ENCODE measurements around the gene EYS. TPM values are rescaled to one million over a fixed set of nuclear protein-coding genes. Genes with fewer than 3 reads are reported as not detected.

The EYS gene
- total RNA-seq, 1 experiment from 2014 or later = not detected

GRCh38 chr6:64547594-64548268 lies 1159.3 kb downstream of the EYS start:
- CTCF ChIA-PET = no interaction called here

GRCh38 chr6:64539917-64540316 lies 1167.1 kb downstream of the EYS start:
- Histone ChIP-seq H3K27ac (ENCODE audit: low read depth, low read length) (no peak overlapping the region), H3K4me2 (ENCODE audit: low read length) (no peak overlapping the region), H3K36me3 (ENCODE audit: control insufficient read depth in 1 of 2, insufficient read depth in 2 of 2, low read length in 2 of 2) (no peaks in the 10 kb centered on the region), H4K20me1 (ENCODE audit: insufficient read depth) (no peaks in the 10 kb centered on the region), H3K4me3 (replicated peaks in 1 of 2; ENCODE audit: low read depth in 1 of 2, low read length in 2 of 2) (no peak overlapping the region), H3K9me3 (ENCODE audit: control insufficient read depth in 1 of 2, insufficient read depth in 1 of 2, low read depth in 1 of 2, low read length in 2 of 2) (peaks cover under 1 to 25% of the 10 kb centered on the region in 2 experiments; a peak in 3 of 4 replicates), H3K4me1 (ENCODE audit: control insufficient read depth in 1 of 2, insufficient read depth in 2 of 2, low read length in 2 of 2) (no peaks in the 10 kb centered on the region), H3K9me2 (ENCODE audit: insufficient read depth) (no peaks in the 10 kb centered on the region), H2AFZ (ENCODE audit: low read depth, low read length, poor library complexity, severe bottlenecking) (no peak overlapping the region), H3K79me2 (ENCODE audit: insufficient read depth, low read length) (no peaks in the 10 kb centered on the region), H3K27me3 (ENCODE audit: insufficient read depth, low read length) (no peaks in the 10 kb centered on the region), H3K9ac (ENCODE audit: low read length) (no peak overlapping the region)
- BruUV-seq (replicated peaks) = no TSS peak
- ChIA-PET CTCF (no interaction called here), RAD21 (ENCODE audit: low non-redundant PET in 1 of 2, low total read pairs in 2 of 2, uncharacterized antibody in 2 of 2, unreplicated experiment in 2 of 2) (no interaction called here), POLR2A (no interaction called here)
- DNase-seq (ENCODE audit: low read depth, low spot score) (no peak), ATAC-seq (no peak)
- intact Hi-C loops (cut with micrococcal nuclease) = no loop called here
- TF ChIP-seq EZH2phosphoT487 (IDR thresholded peaks at IDR 0.05; ENCODE audit: borderline replicate concordance) (no peak), SP1 (IDR thresholded peaks at IDR 0.05; ENCODE audit: low read depth) (no peak), SRF (IDR thresholded peaks at IDR 0.05; ENCODE audit: low read depth) (no peak), ELF1 (IDR thresholded peaks at IDR 0.05; ENCODE audit: borderline replicate concordance, low read depth) (no peak), EZH2 (IDR thresholded peaks at IDR 0.05) (no peak), POLR2AphosphoS5 (IDR thresholded peaks at IDR 0.05; ENCODE audit: low read depth, low read length) (no peak), ZFX (IDR thresholded peaks at IDR 0.05) (no peak), JUND (IDR thresholded peaks at IDR 0.05) (no peak), ZBTB33 (IDR thresholded peaks at IDR 0.05; ENCODE audit: extremely low read depth, insufficient replicate concordance, low read length) (no peak), TCF7L2 (IDR thresholded peaks at IDR 0.05; ENCODE audit: borderline replicate concordance, extremely low read depth, insufficient read depth, insufficient read length) (no peak), MAX (IDR thresholded peaks at IDR 0.05) (no peak), YY1 (IDR thresholded peaks at IDR 0.05; ENCODE audit: extremely low read depth, insufficient replicate concordance, low read depth, low read length) (no peak), SIN3A (IDR thresholded peaks at IDR 0.05; ENCODE audit: low read depth) (no peak), ATF3 (IDR thresholded peaks at IDR 0.05) (no peak)

More at GRCh38 chr6:64547594-64548268, 1159.3 kb downstream of the EYS start:
- H3K9ac ChIP-seq (ENCODE audit: low read length) = no peak overlapping the region
- no peak overlapping the region for H3K27ac ChIP-seq (ENCODE audit: low read depth, low read length)
- no peak overlapping the region for H2AFZ ChIP-seq (ENCODE audit: low read depth, low read length, poor library complexity, severe bottlenecking)
- no TSS peak for BruUV-seq (replicated peaks)
- no peaks in the 10 kb centered on the region for H3K79me2 ChIP-seq (ENCODE audit: insufficient read depth, low read length)
- no peaks in the 10 kb centered on the region for H3K27me3 ChIP-seq (ENCODE audit: insufficient read depth, low read length)
- H3K36me3 ChIP-seq (ENCODE audit: control insufficient read depth in 1 of 2, insufficient read depth in 2 of 2, low read length in 2 of 2) = no peaks in the 10 kb centered on the region
- ATAC-seq = no peak
- ChIA-PET RAD21 (ENCODE audit: low non-redundant PET in 1 of 2, low total read pairs in 2 of 2, uncharacterized antibody in 2 of 2, unreplicated experiment in 2 of 2) (no interaction called here), POLR2A (no interaction called here)
- no peaks in the 10 kb centered on the region for H4K20me1 ChIP-seq (ENCODE audit: insufficient read depth)
- no peak overlapping the region for H3K4me3 ChIP-seq (replicated peaks in 1 of 2; ENCODE audit: low read depth in 1 of 2, low read length in 2 of 2)
- TF ChIP-seq CEBPB (IDR thresholded peaks at IDR 0.05; ENCODE audit: low read depth) (no peak), SIN3A (IDR thresholded peaks at IDR 0.05; ENCODE audit: low read depth) (no peak), ATF3 (IDR thresholded peaks at IDR 0.05) (no peak), CBX3 (IDR thresholded peaks at IDR 0.05; ENCODE audit: low read depth) (no peak), SRF (IDR thresholded peaks at IDR 0.05; ENCODE audit: low read depth) (no peak), ZFX (IDR thresholded peaks at IDR 0.05) (no peak), POLR2A (IDR thresholded peaks at IDR 0.05; ENCODE audit: borderline replicate concordance, extremely low read depth, insufficient read depth, insufficient read length) (no peak), EZH2phosphoT487 (IDR thresholded peaks at IDR 0.05; ENCODE audit: borderline replicate concordance) (no peak)
- no peaks in the 10 kb centered on the region for H3K9me2 ChIP-seq (ENCODE audit: insufficient read depth)
- H3K9me3 ChIP-seq (ENCODE audit: control insufficient read depth in 1 of 2, insufficient read depth in 1 of 2, low read depth in 1 of 2, low read length in 2 of 2) = no peaks in the 10 kb centered on the region
- H3K4me1 ChIP-seq (ENCODE audit: control insufficient read depth in 1 of 2, insufficient read depth in 2 of 2, low read length in 2 of 2) = no peaks in the 10 kb centered on the region
- no peak overlapping the region for H3K4me2 ChIP-seq (ENCODE audit: low read length)
- intact Hi-C loops (cut with micrococcal nuclease) = no loop called here
- no peak for DNase-seq (ENCODE audit: low read depth, low spot score)
